22Rv1 (cell line): ENCODE data around the gene BDKRB1.

Source experiments
- CTCF ChIP-seq: fragments of 450-650 bp; IDR thresholded peaks from 2 replicates; pipeline ENCODE4 v1.5.1; 2017; ENCODE audit warnings: mild to moderate bottlenecking
- ZFX ChIP-seq: fragments of 450-650 bp; IDR thresholded peaks from 2 replicates; pipeline ENCODE4 v1.6.1; 2017; ENCODE audit warnings: antibody characterized with exemption, borderline replicate concordance

- TF ChIP-seq CTCF, result peak; percentile 36
- TF ChIP-seq ZFX, result no peak
These were observed 51.4 kb downstream of the BDKRB1 start for GRCh38 chr14:96307434-96307833.
